ENCODE data around the gene MED16.

Gene MED16

GRCh38 chr19:887072-887471 is 5.9 kb downstream of the MED16 start:
- Histone ChIP-seq H4K20me1 (ENCODE audit: low read depth, low read length) (no peaks in the 10 kb centered on the region), H3K27ac (ENCODE audit: low read depth, low read length) (no peak overlapping the region), H3K9me2 (replicated peaks; ENCODE audit: insufficient read depth, low read length) (no peaks in the 10 kb centered on the region), H3F3A (ENCODE audit: insufficient read depth) (peaks cover 3% of the 10 kb centered on the region; the same call in 1 of the 2 replicates), H3K79me2 (ENCODE audit: insufficient read depth, low read length) (peaks cover under 1% of the 10 kb centered on the region; the same call in 1 of the 2 replicates), H3K9me3 (ENCODE audit: insufficient read depth, low read length) (no peaks in the 10 kb centered on the region), H2AFZ (ENCODE audit: low read depth, low read length, severe bottlenecking) (no peak overlapping the region), H3K4me3 (ENCODE audit: insufficient read depth, low read length, poor library complexity, severe bottlenecking) (no peak overlapping the region), H3K27me3 (ENCODE audit: low read length) (no peaks in the 10 kb centered on the region), H3K9ac (ENCODE audit: low read length) (no peak overlapping the region), H3K4me2 (ENCODE audit: low read depth, low read length, poor library complexity, severe bottlenecking) (no peak overlapping the region), H3K36me3 (ENCODE audit: low read length) (no peaks in the 10 kb centered on the region)
- TF ChIP-seq EZH2phosphoT487 (conservative IDR thresholded peaks at IDR 0.05; ENCODE audit: low read length) (no peak), CTCF (IDR thresholded peaks at IDR 0.05; ENCODE audit: insufficient read depth, low read length, poor library complexity, severe bottlenecking) (no peak)

GRCh38 chr19:885536-886224 is 7.3 kb downstream of the MED16 start:
- Histone ChIP-seq H3K79me2 (ENCODE audit: insufficient read depth, low read length) (no peaks in the 10 kb centered on the region), H3K27me3 (ENCODE audit: low read length) (no peaks in the 10 kb centered on the region), H2AFZ (ENCODE audit: low read depth, low read length, severe bottlenecking) (no peak overlapping the region), H3K4me3 (ENCODE audit: insufficient read depth, low read length, poor library complexity, severe bottlenecking) (no peak overlapping the region), H3K9me3 (ENCODE audit: insufficient read depth, low read length) (no peaks in the 10 kb centered on the region), H3K9ac (ENCODE audit: low read length) (no peak overlapping the region), H3F3A (ENCODE audit: insufficient read depth) (no peaks in the 10 kb centered on the region), H4K20me1 (ENCODE audit: low read depth, low read length) (no peaks in the 10 kb centered on the region), H3K9me2 (replicated peaks; ENCODE audit: insufficient read depth, low read length) (no peaks in the 10 kb centered on the region), H3K36me3 (ENCODE audit: low read length) (no peaks in the 10 kb centered on the region), H3K4me2 (ENCODE audit: low read depth, low read length, poor library complexity, severe bottlenecking) (no peak overlapping the region), H3K27ac (ENCODE audit: low read depth, low read length) (no peak overlapping the region)
- TF ChIP-seq CTCF (IDR thresholded peaks at IDR 0.05; ENCODE audit: insufficient read depth, low read length, poor library complexity, severe bottlenecking), result no peak
- no peak for TF ChIP-seq EZH2phosphoT487 (conservative IDR thresholded peaks at IDR 0.05; ENCODE audit: low read length)

GRCh38 chr19:884420-885211 is 8.4 kb downstream of the MED16 start:
- H3K4me2 ChIP-seq (ENCODE audit: low read depth, low read length, poor library complexity, severe bottlenecking), result no peak overlapping the region
- no peak overlapping the region for H2AFZ ChIP-seq (ENCODE audit: low read depth, low read length, severe bottlenecking)
- no peaks in the 10 kb centered on the region for H3K27me3 ChIP-seq (ENCODE audit: low read length)
- no peaks in the 10 kb centered on the region for H4K20me1 ChIP-seq (ENCODE audit: low read depth, low read length)
- no peaks in the 10 kb centered on the region for H3K79me2 ChIP-seq (ENCODE audit: insufficient read depth, low read length)
- H3K9me2 ChIP-seq (replicated peaks; ENCODE audit: insufficient read depth, low read length), result no peaks in the 10 kb centered on the region
- H3K9me3 ChIP-seq (ENCODE audit: insufficient read depth, low read length), result no peaks in the 10 kb centered on the region
- no peak overlapping the region for H3K4me3 ChIP-seq (ENCODE audit: insufficient read depth, low read length, poor library complexity, severe bottlenecking)
- H3K9ac ChIP-seq (ENCODE audit: low read length), result no peak overlapping the region
- no peaks in the 10 kb centered on the region for H3F3A ChIP-seq (ENCODE audit: insufficient read depth)
- H3K27ac ChIP-seq (ENCODE audit: low read depth, low read length), result no peak overlapping the region
- TF ChIP-seq EZH2phosphoT487 (conservative IDR thresholded peaks at IDR 0.05; ENCODE audit: low read length) (no peak), CTCF (IDR thresholded peaks at IDR 0.05; ENCODE audit: insufficient read depth, low read length, poor library complexity, severe bottlenecking) (no peak)
- H3K36me3 ChIP-seq (ENCODE audit: low read length), result no peaks in the 10 kb centered on the region
